Measurements from ENCODE around the gene PRMT7. TPM values are rescaled to one million over a fixed set of nuclear protein-coding genes. Genes with fewer than 3 reads are reported as not detected.

PRMT7 gene
- total and polyA plus RNA-seq, 2 donors (not counting 1 experiment from before 2014, with no cell fraction given), result 76.9 to 80.4 TPM

DNA sequence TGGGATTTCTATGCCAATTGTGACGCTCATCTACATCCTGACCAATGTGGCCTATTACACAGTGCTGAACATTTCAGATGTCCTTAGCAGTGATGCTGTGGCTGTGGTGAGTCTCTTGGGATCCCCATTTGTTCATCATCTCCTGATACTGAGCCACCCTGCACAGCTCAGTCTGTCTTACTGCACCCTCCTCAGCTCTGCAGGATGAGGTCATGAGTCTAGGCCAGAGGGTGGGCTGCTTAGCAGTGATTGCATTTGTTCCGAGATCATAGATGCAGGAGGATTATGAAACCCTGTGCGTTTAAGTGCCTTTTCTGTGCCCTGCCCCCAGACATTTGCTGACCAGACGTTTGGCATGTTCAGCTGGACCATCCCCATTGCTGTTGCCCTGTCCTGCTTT, 19.6 kb upstream of the PRMT7 start:
- CTCF ChIA-PET, result interaction anchor here (1.1 to 10.2 kb wide), 4 partner anchors 8 to 35 kb away, joined by 3 to 289 read pairs (median 6); partner anchors contain the start of genes PRMT7, SLC7A6 and SLC7A6OS
- intact Hi-C loops (cut with micrococcal nuclease), result no loop called here
- POLR2A ChIA-PET, result interaction anchor here (0.8 kb wide), 1 partner anchor 27 kb away, joined by 4 read pairs; the partner anchor contains the start of gene SLC7A6

GRCh38 chr16:68292425-68292824, 18.4 kb upstream of the PRMT7 start:
- Mint-ChIP-seq H3K4me1 (peaks cover 39% of the 10 kb centered on the region), H3K27me3 (no peaks in the 10 kb centered on the region), H3K9me3 (ENCODE audit: insufficient read depth) (no peaks in the 10 kb centered on the region), H3K4me3 (no peak overlapping the region), H3K27ac (no peak overlapping the region)
- H3K4me1 ChIP-seq (ENCODE audit: control insufficient read depth in 2 of 2, insufficient read depth in 2 of 2, low read length in 2 of 2), result peaks cover 30 to 48% of the 10 kb centered on the region in 2 donors
- H4K20me1 ChIP-seq (ENCODE audit: control insufficient read depth, insufficient read depth, low read length, poor library complexity, severe bottlenecking), result no peaks in the 10 kb centered on the region
- H2AFZ ChIP-seq (ENCODE audit: insufficient read depth, low read depth, low read length, poor library complexity, severe bottlenecking), result no peak overlapping the region
- ChIA-PET CTCF (interaction anchor here (2.2 to 10.2 kb wide), 2 partner anchors 19 to 30 kb away, joined by 6 to 289 read pairs; partner anchors contain the start of genes PRMT7, SLC7A6 and SLC7A6OS), POLR2A (interaction anchor here (0.8 kb wide), 1 partner anchor 28 kb away, joined by 4 read pairs; the partner anchor contains the start of gene SLC7A6)
- H3K27ac ChIP-seq (ENCODE audit: low read length in 2 of 2), result no peak overlapping the region
- ATAC-seq (ENCODE audit: low read depth) (no peak), DNase-seq (no peak)
- peaks cover 2 to 75% of the 10 kb centered on the region in 2 experiments for H3K36me3 ChIP-seq (replicated peaks in 1 of 2; ENCODE audit: control extremely low read depth in 1 of 2, control insufficient read depth in 1 of 2, extremely low read depth in 1 of 2, insufficient read depth in 2 of 2, low read length in 1 of 2)
- H3K27me3 ChIP-seq (replicated peaks in 1 of 4; ENCODE audit: control extremely low read depth in 1 of 4, control insufficient read depth in 3 of 4, insufficient read depth in 4 of 4, low read length in 3 of 4), result no peaks in the 10 kb centered on the region
- no peak for TF ChIP-seq EZH2 (IDR thresholded peaks at IDR 0.05; ENCODE audit: borderline replicate concordance, insufficient read depth, low read depth, low read length, poor library complexity, severe bottlenecking)
- TF ChIP-seq, protein P1, sequence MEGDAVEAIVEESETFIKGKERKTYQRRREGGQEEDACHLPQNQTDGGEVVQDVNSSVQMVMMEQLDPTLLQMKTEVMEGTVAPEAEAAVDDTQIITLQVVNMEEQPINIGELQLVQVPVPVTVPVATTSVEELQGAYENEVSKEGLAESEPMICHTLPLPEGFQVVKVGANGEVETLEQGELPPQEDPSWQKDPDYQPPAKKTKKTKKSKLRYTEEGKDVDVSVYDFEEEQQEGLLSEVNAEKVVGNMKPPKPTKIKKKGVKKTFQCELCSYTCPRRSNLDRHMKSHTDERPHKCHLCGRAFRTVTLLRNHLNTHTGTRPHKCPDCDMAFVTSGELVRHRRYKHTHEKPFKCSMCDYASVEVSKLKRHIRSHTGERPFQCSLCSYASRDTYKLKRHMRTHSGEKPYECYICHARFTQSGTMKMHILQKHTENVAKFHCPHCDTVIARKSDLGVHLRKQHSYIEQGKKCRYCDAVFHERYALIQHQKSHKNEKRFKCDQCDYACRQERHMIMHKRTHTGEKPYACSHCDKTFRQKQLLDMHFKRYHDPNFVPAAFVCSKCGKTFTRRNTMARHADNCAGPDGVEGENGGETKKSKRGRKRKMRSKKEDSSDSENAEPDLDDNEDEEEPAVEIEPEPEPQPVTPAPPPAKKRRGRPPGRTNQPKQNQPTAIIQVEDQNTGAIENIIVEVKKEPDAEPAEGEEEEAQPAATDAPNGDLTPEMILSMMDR (IDR thresholded peaks at IDR 0.05), result no peak
- H3K9me3 ChIP-seq (ENCODE audit: control extremely low read depth in 1 of 3, control insufficient read depth in 2 of 3, insufficient read depth in 1 of 3, low read length in 2 of 3), result no peaks in the 10 kb centered on the region
- no peak overlapping the region for H3K4me2 ChIP-seq (replicated peaks; ENCODE audit: low read depth, low read length, poor library complexity, severe bottlenecking)
- 100% methylated on average over 3 of the region's 5 CpGs for WGBS (ENCODE audit: insufficient coverage)
- H3K79me2 ChIP-seq (ENCODE audit: control insufficient read depth, insufficient read depth, low read length), result peaks cover 74% of the 10 kb centered on the region
- H3K4me3 ChIP-seq (ENCODE audit: control extremely low read depth in 1 of 5, extremely low read depth in 1 of 5, insufficient read depth in 1 of 5, low read depth in 2 of 5, low read length in 4 of 5), result no peak overlapping the region
- intact Hi-C loops (cut with micrococcal nuclease), result no loop called here
- H3K9ac ChIP-seq (ENCODE audit: low read length), result no peak overlapping the region

More for the DNA sequence above, 19.6 kb upstream of the PRMT7 start:
- no peaks in the 10 kb centered on the region for H3K27me3 Mint-ChIP-seq
- H3K36me3 ChIP-seq (replicated peaks in 1 of 2; ENCODE audit: control extremely low read depth in 1 of 2, control insufficient read depth in 1 of 2, extremely low read depth in 1 of 2, insufficient read depth in 2 of 2, low read length in 1 of 2), result peaks cover 2 to 66% of the 10 kb centered on the region in 2 experiments
- no peak overlapping the region for H2AFZ ChIP-seq (ENCODE audit: insufficient read depth, low read depth, low read length, poor library complexity, severe bottlenecking)
- TF ChIP-seq EZH2 (IDR thresholded peaks at IDR 0.05; ENCODE audit: borderline replicate concordance, insufficient read depth, low read depth, low read length, poor library complexity, severe bottlenecking), result no peak
- TF ChIP-seq, protein P1 (IDR thresholded peaks at IDR 0.05), result no peak
- H3K27ac ChIP-seq (ENCODE audit: low read length in 2 of 2), result peak overlapping the region in 1 of 2 donors; percentile 92
- H3K9ac ChIP-seq (ENCODE audit: low read length), result no peak overlapping the region
- H3K27ac Mint-ChIP-seq, result peak overlapping the region; percentile 67
- H3K27me3 ChIP-seq (replicated peaks in 1 of 4; ENCODE audit: control extremely low read depth in 1 of 4, control insufficient read depth in 3 of 4, insufficient read depth in 4 of 4, low read length in 3 of 4), result no peaks in the 10 kb centered on the region
- H3K4me3 Mint-ChIP-seq, result no peak overlapping the region
- H3K9me3 ChIP-seq (ENCODE audit: control extremely low read depth in 1 of 3, control insufficient read depth in 2 of 3, insufficient read depth in 1 of 3, low read length in 2 of 3), result no peaks in the 10 kb centered on the region
- H3K4me1 Mint-ChIP-seq, result peaks cover 49% of the 10 kb centered on the region
- no peak overlapping the region for H3K4me3 ChIP-seq (ENCODE audit: control extremely low read depth in 1 of 5, extremely low read depth in 1 of 5, insufficient read depth in 1 of 5, low read depth in 2 of 5, low read length in 4 of 5)
- peaks cover 42 to 60% of the 10 kb centered on the region in 2 donors for H3K4me1 ChIP-seq (ENCODE audit: control insufficient read depth in 2 of 2, insufficient read depth in 2 of 2, low read length in 2 of 2)
- ATAC-seq (ENCODE audit: low read depth) (no peak), DNase-seq (no peak)
- no peak overlapping the region for H3K4me2 ChIP-seq (replicated peaks; ENCODE audit: low read depth, low read length, poor library complexity, severe bottlenecking)
- WGBS (ENCODE audit: insufficient coverage), result 90% methylated on average over 3 of the region's 4 CpGs
- H3K79me2 ChIP-seq (ENCODE audit: control insufficient read depth, insufficient read depth, low read length), result peaks cover 82% of the 10 kb centered on the region
- H3K9me3 Mint-ChIP-seq (ENCODE audit: insufficient read depth), result no peaks in the 10 kb centered on the region
- no peaks in the 10 kb centered on the region for H4K20me1 ChIP-seq (ENCODE audit: control insufficient read depth, insufficient read depth, low read length, poor library complexity, severe bottlenecking)
